ENCODE measurements around the gene TNFAIP8L1. TPM values are rescaled to one million over a fixed set of nuclear protein-coding genes. Genes with fewer than 3 reads are reported as not detected.
"Not testable (repeated sequence)": the region's sequence is repeated elsewhere in the genome, so short reads cannot be mapped to it uniquely, and the experiment has no call there.

The TNFAIP8L1 gene
- total RNA-seq, 1 experiment from 2014 or later, result 8.0 TPM

GRCh38 chr19:4664642-4665041, 25.3 kb downstream of the TNFAIP8L1 start:
- no peak for DNase-seq (ENCODE audit: low read depth)
- in situ Hi-C loops (cut with HindIII; ENCODE audit: low pct_unique_long_range_greater_than_20kb, low sequenced_read_pairs), result no loop called here

GRCh38 chr19:4669723-4670480, 30.6 kb downstream of the TNFAIP8L1 start, which contains the start of gene MYDGF:
TSS of gene MYDGF (minus strand) at chr19:4670342. CDS start at chr19:4670334, 8 bp downstream.
- DNase-seq (ENCODE audit: low read depth), result peak; percentile 70
- in situ Hi-C loops (cut with HindIII; ENCODE audit: low pct_unique_long_range_greater_than_20kb, low sequenced_read_pairs), result no loop called here

GRCh38 chr19:4671185-4671851, 32.0 kb downstream of the TNFAIP8L1 start:
- in situ Hi-C loops (cut with HindIII; ENCODE audit: low pct_unique_long_range_greater_than_20kb, low sequenced_read_pairs), result no loop called here
- DNase-seq (ENCODE audit: low read depth), result peak; percentile 24

- in situ Hi-C loops (cut with HindIII; ENCODE audit: low pct_unique_long_range_greater_than_20kb, low sequenced_read_pairs), result no loop called here
Observed at GRCh38 chr19:4673216-4673615, 33.9 kb downstream of the TNFAIP8L1 start.

GRCh38 chr19:4673726-4674125, 34.4 kb downstream of the TNFAIP8L1 start:
- in situ Hi-C loops (cut with HindIII; ENCODE audit: low pct_unique_long_range_greater_than_20kb, low sequenced_read_pairs), result no loop called here
- no peak for DNase-seq (ENCODE audit: low read depth)

More at GRCh38 chr19:4673216-4673615, 33.9 kb downstream of the TNFAIP8L1 start:
- DNase-seq (ENCODE audit: low read depth), result no peak

- no peak for DNase-seq (ENCODE audit: low read depth)
- in situ Hi-C loops (cut with HindIII; ENCODE audit: low pct_unique_long_range_greater_than_20kb, low sequenced_read_pairs), result no loop called here
Observed at GRCh38 chr19:4675346-4675745, 36.0 kb downstream of the TNFAIP8L1 start.

- no peak for DNase-seq (ENCODE audit: low read depth)
- in situ Hi-C loops (cut with HindIII; ENCODE audit: low pct_unique_long_range_greater_than_20kb, low sequenced_read_pairs), result no loop called here
Observed at GRCh38 chr19:4676955-4677731, 37.8 kb downstream of the TNFAIP8L1 start.

- in situ Hi-C loops (cut with HindIII; ENCODE audit: low pct_unique_long_range_greater_than_20kb, low sequenced_read_pairs), result no loop called here
- DNase-seq (ENCODE audit: low read depth), result peak; percentile 65
Observed at GRCh38 chr19:4678881-4679790, 39.8 kb downstream of the TNFAIP8L1 start.

- DNase-seq (ENCODE audit: low read depth); in situ Hi-C loops (cut with HindIII; ENCODE audit: low pct_unique_long_range_greater_than_20kb, low sequenced_read_pairs): not testable (repeated sequence)
Observed at GRCh38 chr19:4680021-4680420, 40.7 kb downstream of the TNFAIP8L1 start.

- in situ Hi-C loops (cut with HindIII; ENCODE audit: low pct_unique_long_range_greater_than_20kb, low sequenced_read_pairs), result no loop called here
- no peak for DNase-seq (ENCODE audit: low read depth)
Observed at GRCh38 chr19:4682417-4683200, 43.3 kb downstream of the TNFAIP8L1 start.

GRCh38 chr19:4684312-4685095, 45.2 kb downstream of the TNFAIP8L1 start:
- DNase-seq (ENCODE audit: low read depth), result no peak
- in situ Hi-C loops (cut with HindIII; ENCODE audit: low pct_unique_long_range_greater_than_20kb, low sequenced_read_pairs), result no loop called here

- no peak for DNase-seq (ENCODE audit: low read depth)
- in situ Hi-C loops (cut with HindIII; ENCODE audit: low pct_unique_long_range_greater_than_20kb, low sequenced_read_pairs), result no loop called here
Observed at GRCh38 chr19:4686700-4687099, 47.4 kb downstream of the TNFAIP8L1 start.

- DNase-seq (ENCODE audit: low read depth), result no peak
- in situ Hi-C loops (cut with HindIII; ENCODE audit: low pct_unique_long_range_greater_than_20kb, low sequenced_read_pairs), result no loop called here
Observed at GRCh38 chr19:4687396-4687795, 48.1 kb downstream of the TNFAIP8L1 start.

GRCh38 chr19:4688587-4688986, 49.3 kb downstream of the TNFAIP8L1 start:
- no peak for DNase-seq (ENCODE audit: low read depth)
- in situ Hi-C loops (cut with HindIII; ENCODE audit: low pct_unique_long_range_greater_than_20kb, low sequenced_read_pairs), result no loop called here

- no peak for DNase-seq (ENCODE audit: low read depth)
- in situ Hi-C loops (cut with HindIII; ENCODE audit: low pct_unique_long_range_greater_than_20kb, low sequenced_read_pairs), result no loop called here
Observed at GRCh38 chr19:4689403-4689802, 50.1 kb downstream of the TNFAIP8L1 start.

GRCh38 chr19:4690361-4690760, 51.0 kb downstream of the TNFAIP8L1 start:
- DNase-seq (ENCODE audit: low read depth), result no peak
- in situ Hi-C loops (cut with HindIII; ENCODE audit: low pct_unique_long_range_greater_than_20kb, low sequenced_read_pairs), result no loop called here

GRCh38 chr19:4691373-4691772, 52.1 kb downstream of the TNFAIP8L1 start:
- DNase-seq (ENCODE audit: low read depth), result no peak
- in situ Hi-C loops (cut with HindIII; ENCODE audit: low pct_unique_long_range_greater_than_20kb, low sequenced_read_pairs), result no loop called here

Data from Caki2 (cell line).